ENCODE data around the gene APBA1. TPM values are rescaled to one million over a fixed set of nuclear protein-coding genes. Genes with fewer than 3 reads are reported as not detected.

APBA1 gene
- total and polyA plus RNA-seq, 2 donors (not counting 3 experiments of a cell fraction or from before 2014, with no cell fraction given) = 6.1 to 11.3 TPM

DNA sequence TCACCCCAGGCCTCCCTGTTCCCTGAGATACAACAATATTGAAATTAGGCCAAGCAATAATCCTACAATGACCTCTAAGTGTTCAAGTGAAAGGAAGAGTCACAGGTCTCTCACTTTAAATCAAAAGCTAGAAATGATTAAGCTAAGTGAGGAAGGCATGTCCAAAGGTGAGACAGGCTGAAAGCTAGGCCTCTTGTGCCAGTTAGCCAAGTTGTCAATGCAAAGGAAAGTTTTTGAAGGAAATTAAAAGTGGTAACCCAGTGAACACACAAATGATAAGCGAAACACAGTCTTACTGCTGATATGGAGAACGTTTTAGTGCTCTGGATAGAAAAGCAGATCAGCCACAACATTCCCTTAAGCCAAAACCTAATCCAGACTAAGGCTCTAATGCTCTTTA, 47.8 kb upstream of the APBA1 start:
- no peak overlapping the region for H2AFZ ChIP-seq (ENCODE audit: low read depth, low read length)
- ChIA-PET CTCF (interaction anchor here (1.5 kb wide), 1 partner anchor 27 kb away, joined by 5 read pairs; no protein-coding TSS in a partner anchor), POLR2A (no interaction called here)
- H3K27ac ChIP-seq (ENCODE audit: insufficient read depth, low read depth, low read length) = no peak overlapping the region
- H3K9me1 ChIP-seq (replicated peaks; ENCODE audit: control insufficient read depth, extremely low read depth, insufficient read depth, low read length) = no peaks in the 10 kb centered on the region
- H3K4me3 ChIP-seq (replicated peaks in 1 of 3; ENCODE audit: insufficient read depth in 1 of 3, low read depth in 1 of 3, low read length in 3 of 3) = no peak overlapping the region
- intact Hi-C loops (cut with micrococcal nuclease) (no loop called here), dilution Hi-C loops (cut with MboI; ENCODE audit: extremely low pct_ligation_motif_present, low sequenced_read_pairs) (no loop called here)
- no peaks in the 10 kb centered on the region for H3K4me1 ChIP-seq (ENCODE audit: control insufficient read depth, extremely low read depth, insufficient read depth, low read length)
- H4K20me1 ChIP-seq (replicated peaks; ENCODE audit: control insufficient read depth, extremely low read depth, insufficient read depth, low read length) = no peaks in the 10 kb centered on the region
- no peaks in the 10 kb centered on the region for H3K27me3 ChIP-seq (ENCODE audit: control insufficient read depth in 2 of 2, insufficient read depth in 2 of 2, low read length in 2 of 2)
- peaks cover 2 to 3% of the 10 kb centered on the region in 2 experiments for H3K36me3 ChIP-seq (ENCODE audit: control insufficient read depth in 2 of 2, extremely low read depth in 1 of 2, insufficient read depth in 2 of 2, low read length in 2 of 2)
- no TSS peak for BruUV-seq (replicated peaks)
- H3K9ac ChIP-seq (replicated peaks; ENCODE audit: extremely low read depth, insufficient read depth, low read length) = no peak overlapping the region
- no peaks in the 10 kb centered on the region for H3K9me3 ChIP-seq (replicated peaks; ENCODE audit: control insufficient read depth, insufficient read depth, low read length)
- DNase-seq (ENCODE audit: low read depth, low spot score) (no peak), FAIRE-seq (no peak)
- TF ChIP-seq POLR2AphosphoS5 (IDR thresholded peaks at IDR 0.05; ENCODE audit: insufficient read depth, low read depth, low read length) (no peak), POLR2A (IDR thresholded peaks at IDR 0.05; ENCODE audit: low read depth, low read length) (no peak), GATA2 (IDR thresholded peaks at IDR 0.05; ENCODE audit: insufficient read depth, insufficient read length, low read depth, low read length) (no peak), EZH2 (IDR thresholded peaks at IDR 0.05; ENCODE audit: borderline replicate concordance, low read depth, low read length, severe bottlenecking) (no peak)
- H3K79me2 ChIP-seq (ENCODE audit: control insufficient read depth, insufficient read depth, low read length) = no peaks in the 10 kb centered on the region
- no peak overlapping the region for H3K4me2 ChIP-seq (ENCODE audit: insufficient read depth, low read length)

DNA sequence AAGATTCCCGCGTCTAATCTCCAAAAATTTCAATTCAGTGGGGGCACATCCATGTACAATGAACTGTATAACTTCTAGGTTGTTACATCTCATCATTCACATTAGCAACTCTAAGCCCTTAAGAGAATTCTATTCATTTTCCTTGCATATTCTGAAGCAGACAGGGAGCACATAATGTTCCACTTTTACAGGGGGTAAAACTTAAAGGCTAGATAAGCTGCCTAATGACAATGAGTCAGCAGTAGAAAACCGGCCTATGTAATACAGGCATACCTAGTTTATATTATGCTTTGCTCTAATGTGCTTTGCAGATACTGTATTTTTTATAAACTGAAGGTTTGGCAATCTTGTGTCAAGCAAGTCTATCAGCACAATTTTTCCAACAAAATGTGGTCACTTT, 47.2 kb upstream of the APBA1 start:
- no TSS peak for BruUV-seq (replicated peaks)
- Histone ChIP-seq H4K20me1 (replicated peaks; ENCODE audit: control insufficient read depth, extremely low read depth, insufficient read depth, low read length) (no peaks in the 10 kb centered on the region), H3K9me3 (replicated peaks; ENCODE audit: control insufficient read depth, insufficient read depth, low read length) (no peaks in the 10 kb centered on the region), H3K36me3 (ENCODE audit: control insufficient read depth in 2 of 2, extremely low read depth in 1 of 2, insufficient read depth in 2 of 2, low read length in 2 of 2) (peaks cover 2 to 3% of the 10 kb centered on the region in 2 experiments), H3K4me2 (ENCODE audit: insufficient read depth, low read length) (no peak overlapping the region), H3K9ac (replicated peaks; ENCODE audit: extremely low read depth, insufficient read depth, low read length) (no peak overlapping the region), H3K9me1 (replicated peaks; ENCODE audit: control insufficient read depth, extremely low read depth, insufficient read depth, low read length) (no peaks in the 10 kb centered on the region), H3K27me3 (ENCODE audit: control insufficient read depth in 2 of 2, insufficient read depth in 2 of 2, low read length in 2 of 2) (no peaks in the 10 kb centered on the region), H3K79me2 (ENCODE audit: control insufficient read depth, insufficient read depth, low read length) (no peaks in the 10 kb centered on the region), H2AFZ (ENCODE audit: low read depth, low read length) (no peak overlapping the region), H3K27ac (ENCODE audit: insufficient read depth, low read depth, low read length) (no peak overlapping the region), H3K4me3 (replicated peaks in 1 of 3; ENCODE audit: insufficient read depth in 1 of 3, low read depth in 1 of 3, low read length in 3 of 3) (no peak overlapping the region), H3K4me1 (ENCODE audit: control insufficient read depth, extremely low read depth, insufficient read depth, low read length) (no peaks in the 10 kb centered on the region)
- DNase-seq (ENCODE audit: low read depth, low spot score) (no peak), FAIRE-seq (no peak)
- TF ChIP-seq POLR2AphosphoS5 (IDR thresholded peaks at IDR 0.05; ENCODE audit: insufficient read depth, low read depth, low read length) = no peak
- TF ChIP-seq JUN (IDR thresholded peaks at IDR 0.05; ENCODE audit: borderline replicate concordance, insufficient read depth, insufficient read length, low read depth) = no peak
- no peak for TF ChIP-seq GATA2 (IDR thresholded peaks at IDR 0.05; ENCODE audit: insufficient read depth, insufficient read length, low read depth, low read length)
- no peak for TF ChIP-seq MYC (IDR thresholded peaks at IDR 0.05; ENCODE audit: low read depth, low read length)
- TF ChIP-seq EZH2 (IDR thresholded peaks at IDR 0.05; ENCODE audit: borderline replicate concordance, low read depth, low read length, severe bottlenecking) = no peak
- TF ChIP-seq, protein P1, sequence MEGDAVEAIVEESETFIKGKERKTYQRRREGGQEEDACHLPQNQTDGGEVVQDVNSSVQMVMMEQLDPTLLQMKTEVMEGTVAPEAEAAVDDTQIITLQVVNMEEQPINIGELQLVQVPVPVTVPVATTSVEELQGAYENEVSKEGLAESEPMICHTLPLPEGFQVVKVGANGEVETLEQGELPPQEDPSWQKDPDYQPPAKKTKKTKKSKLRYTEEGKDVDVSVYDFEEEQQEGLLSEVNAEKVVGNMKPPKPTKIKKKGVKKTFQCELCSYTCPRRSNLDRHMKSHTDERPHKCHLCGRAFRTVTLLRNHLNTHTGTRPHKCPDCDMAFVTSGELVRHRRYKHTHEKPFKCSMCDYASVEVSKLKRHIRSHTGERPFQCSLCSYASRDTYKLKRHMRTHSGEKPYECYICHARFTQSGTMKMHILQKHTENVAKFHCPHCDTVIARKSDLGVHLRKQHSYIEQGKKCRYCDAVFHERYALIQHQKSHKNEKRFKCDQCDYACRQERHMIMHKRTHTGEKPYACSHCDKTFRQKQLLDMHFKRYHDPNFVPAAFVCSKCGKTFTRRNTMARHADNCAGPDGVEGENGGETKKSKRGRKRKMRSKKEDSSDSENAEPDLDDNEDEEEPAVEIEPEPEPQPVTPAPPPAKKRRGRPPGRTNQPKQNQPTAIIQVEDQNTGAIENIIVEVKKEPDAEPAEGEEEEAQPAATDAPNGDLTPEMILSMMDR (IDR thresholded peaks at IDR 0.05; ENCODE audit: extremely low read depth in 1 of 2, insufficient read depth in 1 of 2, low read depth in 1 of 2, low read length in 2 of 2) = no peak
- no peak for TF ChIP-seq POLR2A (IDR thresholded peaks at IDR 0.05; ENCODE audit: low read depth, low read length)
- TF ChIP-seq, protein P2, sequence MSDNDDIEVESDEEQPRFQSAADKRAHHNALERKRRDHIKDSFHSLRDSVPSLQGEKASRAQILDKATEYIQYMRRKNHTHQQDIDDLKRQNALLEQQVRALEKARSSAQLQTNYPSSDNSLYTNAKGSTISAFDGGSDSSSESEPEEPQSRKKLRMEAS (IDR thresholded peaks at IDR 0.05; ENCODE audit: insufficient read depth, insufficient read length) = no peak
- TF ChIP-seq FOS (IDR thresholded peaks at IDR 0.05; ENCODE audit: borderline replicate concordance, insufficient read depth, low read length) = no peak
- dilution Hi-C loops (cut with MboI; ENCODE audit: extremely low pct_ligation_motif_present, low sequenced_read_pairs) (no loop called here), intact Hi-C loops (cut with micrococcal nuclease) (no loop called here)
- ChIA-PET POLR2A (no interaction called here), CTCF (interaction anchor here (1.5 kb wide), 1 partner anchor 27 kb away, joined by 5 read pairs; no protein-coding TSS in a partner anchor)
